ENCODE measurements around the gene TPRA1. TPM values are rescaled to one million over a fixed set of nuclear protein-coding genes. Genes with fewer than 3 reads are reported as not detected.
A peak's percentile ranks its signal among the peaks of the same experiment; 100 is the strongest.
"Not testable (repeated sequence)": the region's sequence is repeated elsewhere in the genome, so short reads cannot be mapped to it uniquely, and the experiment has no call there.

Gene TPRA1
- total RNA-seq, 1 donor from 2014 or later = 30.5 TPM

DNA sequence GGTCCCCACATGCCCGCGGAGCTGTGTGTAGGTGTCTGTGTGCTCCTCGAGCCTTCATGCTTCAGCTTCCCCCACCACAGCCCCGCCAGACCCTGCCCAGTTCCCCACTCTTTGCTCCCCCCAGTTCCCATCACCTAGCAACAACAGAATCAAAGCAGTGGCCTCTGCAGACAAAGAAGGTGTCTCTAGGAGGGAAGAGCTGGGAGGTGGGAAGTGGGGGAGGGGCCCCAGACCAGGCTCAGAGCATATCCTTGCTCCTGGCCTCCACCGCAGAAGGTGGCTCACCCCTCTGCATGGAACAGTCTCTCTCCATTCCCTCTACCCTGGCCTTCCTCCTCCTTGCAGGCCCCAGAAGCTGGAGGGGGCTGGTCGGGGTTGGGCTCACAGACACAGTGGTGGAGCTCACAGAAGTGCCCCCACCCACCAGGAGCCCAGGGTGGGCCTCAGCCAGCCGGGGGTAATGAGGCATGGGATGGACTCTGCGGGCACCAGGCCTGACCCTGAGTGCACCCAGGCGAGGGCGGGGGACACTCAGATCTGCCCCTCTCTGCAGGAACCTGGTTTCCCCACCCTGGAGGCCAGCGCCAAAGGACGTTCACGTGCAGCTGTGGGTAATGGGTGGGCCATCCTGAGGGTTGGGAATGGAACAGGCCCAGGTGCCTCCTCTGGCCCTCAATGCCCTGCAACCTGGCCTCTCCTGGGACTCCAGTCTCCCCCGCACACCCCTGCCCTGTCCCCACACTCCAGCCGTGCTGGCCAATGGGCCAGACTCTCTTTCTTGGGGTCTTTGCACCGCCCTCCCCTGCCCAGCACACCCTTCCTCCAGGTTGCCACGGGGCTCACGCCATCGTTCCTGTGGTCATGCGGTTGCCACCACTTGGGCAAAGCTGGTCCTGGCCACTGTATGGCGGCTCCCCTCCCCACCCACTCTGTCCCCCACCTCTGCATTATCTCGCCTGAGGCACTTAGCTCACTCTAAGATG lies 53.4 kb downstream of the TPRA1 start:
- no peak for DNase-seq (ENCODE audit: low spot score)

GRCh38 chr3:127535901-127536829 lies 54.4 kb downstream of the TPRA1 start:
- DNase-seq (ENCODE audit: low spot score) = no peak

- DNase-seq (ENCODE audit: low spot score) = no peak
Observed at GRCh38 chr3:127535106-127535785, 55.3 kb downstream of the TPRA1 start.

GRCh38 chr3:127534564-127534963 lies 56.0 kb downstream of the TPRA1 start:
- DNase-seq (ENCODE audit: low spot score) = no peak

- no peak for DNase-seq (ENCODE audit: low spot score)
Observed at GRCh38 chr3:127534161-127534451, 56.4 kb downstream of the TPRA1 start.

GRCh38 chr3:127532561-127533203 lies 57.9 kb downstream of the TPRA1 start:
- peak; percentile 25 for DNase-seq (ENCODE audit: low spot score)

- DNase-seq (ENCODE audit: low spot score) = peak; percentile 18
Observed at GRCh38 chr3:127531821-127532220, 58.7 kb downstream of the TPRA1 start.

DNA sequence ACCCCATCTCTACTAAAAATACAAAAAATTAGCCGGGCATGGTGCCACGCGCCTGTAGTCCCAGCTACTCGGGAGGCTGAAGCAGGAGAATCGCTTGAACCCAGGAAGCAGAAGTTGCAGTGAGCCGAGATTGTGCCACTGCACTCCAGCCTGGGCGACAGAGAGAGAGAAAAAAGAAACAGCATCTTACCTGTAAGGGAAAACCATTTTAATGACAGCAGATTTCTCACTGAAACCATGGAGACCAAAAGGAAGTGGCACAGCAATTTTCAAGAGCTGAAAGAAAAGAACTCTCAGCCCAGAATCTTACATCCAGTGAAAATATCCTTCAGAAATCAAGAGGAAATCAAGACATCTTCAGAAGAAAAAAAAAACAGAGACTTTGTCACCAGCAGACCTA lies 59.7 kb downstream of the TPRA1 start:
- DNase-seq (ENCODE audit: low spot score) = not testable (repeated sequence)

- no peak for DNase-seq (ENCODE audit: low spot score)
Observed at GRCh38 chr3:127529346-127530188, 61.0 kb downstream of the TPRA1 start.

DNA sequence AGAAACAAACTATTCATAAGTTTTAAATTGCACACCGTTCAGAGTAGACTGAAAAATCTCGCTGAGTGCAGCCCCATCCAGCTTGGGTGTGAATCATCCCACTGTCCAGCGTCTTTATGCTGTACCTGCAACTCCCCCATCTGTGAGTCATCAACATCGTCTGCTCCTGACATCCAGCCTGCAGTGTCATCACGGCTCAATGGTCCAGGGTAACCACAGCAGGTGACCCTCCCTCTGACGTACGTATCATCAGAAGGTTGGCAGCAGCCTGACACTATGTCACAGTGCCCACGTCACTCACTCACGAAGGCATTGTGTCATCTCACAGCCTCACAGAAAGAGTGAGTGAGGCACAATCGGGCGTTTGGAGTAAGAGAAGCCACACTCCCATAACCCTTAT lies 65.2 kb downstream of the TPRA1 start:
- DNase-seq (ENCODE audit: low spot score) = no peak

DNA sequence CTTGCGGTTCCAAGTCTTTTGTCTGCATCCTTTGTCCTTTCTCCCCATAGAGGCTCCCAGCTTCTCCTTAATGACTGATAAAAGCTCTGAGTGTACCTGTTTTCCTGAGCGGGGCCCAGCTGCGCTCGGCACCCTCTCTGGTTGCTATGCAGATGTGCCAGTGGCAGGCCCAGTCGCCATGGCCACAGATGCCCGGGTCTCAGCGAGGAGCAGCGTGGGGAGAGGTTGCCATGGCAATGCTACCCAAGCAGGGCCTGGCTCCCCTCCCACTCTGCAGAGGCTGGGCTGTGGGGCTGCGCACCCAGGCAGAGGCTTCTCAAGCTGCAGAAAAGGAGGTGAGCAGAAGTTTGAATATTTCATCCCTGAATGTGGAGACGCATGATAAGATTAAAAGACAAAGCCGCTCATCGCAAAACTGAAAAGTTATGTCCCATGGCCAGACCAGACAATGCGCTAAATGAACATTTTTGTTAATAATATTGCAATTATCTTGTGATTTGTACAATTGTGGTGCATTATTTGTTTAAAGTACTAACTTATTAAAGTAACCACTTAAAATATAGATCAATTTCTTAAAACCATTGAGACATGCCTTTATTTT lies 66.1 kb downstream of the TPRA1 start:
- no peak for DNase-seq (ENCODE audit: low spot score)

Other genes starting within 250 kb of the TPRA1 start
- gene MCM2, start 7.7 kb upstream of the TPRA1 start, total RNA-seq = 12.2 TPM
- 15.9 TPM for gene PODXL2, start 38.5 kb upstream of the TPRA1 start, total RNA-seq
- 20.7 TPM for gene ABTB1, start 82.2 kb upstream of the TPRA1 start, total RNA-seq
- 75.1 TPM for gene MGLL, start 231.8 kb upstream of the TPRA1 start, total RNA-seq